ENCODE measurements around the gene DSCAM. TPM values are rescaled to one million over a fixed set of nuclear protein-coding genes. Genes with fewer than 3 reads are reported as not detected.
A peak's percentile ranks its signal among the peaks of the same experiment; 100 is the strongest.

Gene DSCAM
- total RNA-seq, 2 donors from 2014 or later, result 18.5 to 25.5 TPM

- no peaks in the 10 kb centered on the region for H3K27me3 ChIP-seq (ENCODE audit: control insufficient read depth, insufficient read depth, low read length, poor library complexity, severe bottlenecking)
- no peaks in the 10 kb centered on the region for H3K9me3 ChIP-seq (ENCODE audit: control insufficient read depth, low read length)
- H3K27ac Mint-ChIP-seq, result no peak overlapping the region
- H3K9ac ChIP-seq (ENCODE audit: extremely low read depth, low read length, poor library complexity, severe bottlenecking), result no peak overlapping the region
- H3K4me1 ChIP-seq (ENCODE audit: control insufficient read depth, insufficient read depth, low read length), result no peaks in the 10 kb centered on the region
- WGBS, 2 experiments (ENCODE audit: insufficient coverage in 1 of 2, insufficient read length in 1 of 2), result 92 to 94% methylated on average over 3 to 10 of the region's 10 CpGs
- no peaks in the 10 kb centered on the region for H3K9me3 Mint-ChIP-seq
- no peaks in the 10 kb centered on the region for H3K27me3 Mint-ChIP-seq (ENCODE audit: insufficient read depth)
- DNase-seq, result no peak
- H3K4me3 ChIP-seq (ENCODE audit: low read length), result no peak overlapping the region
- peaks cover 37% of the 10 kb centered on the region for H3K36me3 ChIP-seq (ENCODE audit: control insufficient read depth, insufficient read depth, low read length)
- H3K4me3 Mint-ChIP-seq, result no peak overlapping the region
- no peak overlapping the region for H3K27ac ChIP-seq (ENCODE audit: low read depth, low read length)
- no peaks in the 10 kb centered on the region for H3K4me1 Mint-ChIP-seq
- TF ChIP-seq CTCF (conservative IDR thresholded peaks at IDR 0.05), result no peak
- peaks cover 34% of the 10 kb centered on the region for H3K36me3 Mint-ChIP-seq (ENCODE audit: low read depth)
Measured at GRCh38 chr21:40146216-40146837, 700.6 kb downstream of the DSCAM start.

DNA sequence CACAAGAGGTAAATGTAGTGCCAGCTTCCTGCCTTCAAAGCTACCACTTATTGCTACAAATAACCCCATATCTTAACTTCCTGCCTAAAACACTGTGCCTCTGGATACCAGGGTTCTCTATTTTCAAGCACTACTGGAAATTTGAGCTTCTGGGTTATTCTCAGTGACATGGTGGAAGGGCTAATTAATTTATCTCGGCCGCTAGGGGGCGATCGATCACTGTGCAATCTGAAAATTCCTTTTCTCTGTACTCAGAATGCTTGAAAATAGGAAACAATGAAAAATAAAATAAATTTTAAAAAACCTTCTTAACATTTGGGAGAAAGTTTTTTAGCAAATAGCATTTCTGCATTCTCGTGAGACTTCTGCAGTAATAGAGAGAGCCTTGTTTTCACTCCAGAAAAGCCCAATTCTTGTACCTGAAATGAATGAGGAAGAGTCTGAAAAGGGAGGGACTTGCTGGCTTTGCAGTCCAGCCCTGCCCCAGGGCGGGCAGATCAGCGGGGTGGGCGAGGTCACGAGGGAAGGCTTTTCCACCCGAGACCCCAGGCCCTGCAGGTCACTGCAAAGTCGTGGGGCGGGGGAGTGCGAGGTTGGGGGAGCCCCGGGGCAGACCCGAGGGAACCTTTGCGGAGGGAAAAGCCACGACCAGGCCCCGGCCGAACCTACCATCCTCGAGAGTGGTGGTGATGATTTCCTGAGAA lies 703.0 kb downstream of the DSCAM start:
- H3K9me3 Mint-ChIP-seq, result no peaks in the 10 kb centered on the region
- H3K4me1 ChIP-seq (ENCODE audit: control insufficient read depth, insufficient read depth, low read length), result no peaks in the 10 kb centered on the region
- DNase-seq, result peak; percentile 83
- H3K4me3 ChIP-seq (ENCODE audit: low read length), result no peak overlapping the region
- peaks cover 37% of the 10 kb centered on the region for H3K36me3 Mint-ChIP-seq (ENCODE audit: low read depth)
- H3K27ac ChIP-seq (ENCODE audit: low read depth, low read length), result no peak overlapping the region
- H3K27me3 Mint-ChIP-seq (ENCODE audit: insufficient read depth), result no peaks in the 10 kb centered on the region
- H3K4me1 Mint-ChIP-seq, result no peaks in the 10 kb centered on the region
- 58 to 68% methylated on average over 9 to 20 of the region's 20 CpGs for WGBS, 2 experiments (ENCODE audit: insufficient coverage in 1 of 2, insufficient read length in 1 of 2)
- H3K9me3 ChIP-seq (ENCODE audit: control insufficient read depth, low read length), result no peaks in the 10 kb centered on the region
- H3K27me3 ChIP-seq (ENCODE audit: control insufficient read depth, insufficient read depth, low read length, poor library complexity, severe bottlenecking), result no peaks in the 10 kb centered on the region
- no peak overlapping the region for H3K9ac ChIP-seq (ENCODE audit: extremely low read depth, low read length, poor library complexity, severe bottlenecking)
- H3K4me3 Mint-ChIP-seq, result no peak overlapping the region
- peaks cover 50% of the 10 kb centered on the region for H3K36me3 ChIP-seq (ENCODE audit: control insufficient read depth, insufficient read depth, low read length)
- peak; percentile 91 for TF ChIP-seq CTCF (conservative IDR thresholded peaks at IDR 0.05)
- H3K27ac Mint-ChIP-seq, result no peak overlapping the region

- H3K27ac Mint-ChIP-seq, result no peak overlapping the region
- H3K9me3 Mint-ChIP-seq, result no peaks in the 10 kb centered on the region
- no peak for TF ChIP-seq CTCF (conservative IDR thresholded peaks at IDR 0.05)
- H3K27me3 Mint-ChIP-seq (ENCODE audit: insufficient read depth), result no peaks in the 10 kb centered on the region
- no peaks in the 10 kb centered on the region for H3K4me1 Mint-ChIP-seq
- DNase-seq, result no peak
- peaks cover 39% of the 10 kb centered on the region for H3K36me3 Mint-ChIP-seq (ENCODE audit: low read depth)
- peaks cover 66% of the 10 kb centered on the region for H3K36me3 ChIP-seq (ENCODE audit: control insufficient read depth, insufficient read depth, low read length)
- no peak overlapping the region for H3K27ac ChIP-seq (ENCODE audit: low read depth, low read length)
- H3K27me3 ChIP-seq (ENCODE audit: control insufficient read depth, insufficient read depth, low read length, poor library complexity, severe bottlenecking), result no peaks in the 10 kb centered on the region
- no peaks in the 10 kb centered on the region for H3K4me1 ChIP-seq (ENCODE audit: control insufficient read depth, insufficient read depth, low read length)
- no peak overlapping the region for H3K4me3 ChIP-seq (ENCODE audit: low read length)
- H3K9me3 ChIP-seq (ENCODE audit: control insufficient read depth, low read length), result no peaks in the 10 kb centered on the region
- no peak overlapping the region for H3K9ac ChIP-seq (ENCODE audit: extremely low read depth, low read length, poor library complexity, severe bottlenecking)
- no peak overlapping the region for H3K4me3 Mint-ChIP-seq
- WGBS, 2 experiments (ENCODE audit: insufficient coverage in 1 of 2, insufficient read length in 1 of 2), result 80 to 89% methylated on average over 5 to 6 of the region's 8 CpGs
Measured at GRCh38 chr21:40141621-40142020, 705.3 kb downstream of the DSCAM start.

All from endodermal cell (in vitro differentiated cells).